GM21390 (cell line): ENCODE data around the gene PRKAR1B.

Experiments used
- ATAC-seq: cut with Tn5 transposase; IDR thresholded peaks from one replicate; pipeline ENCODE4 v1.9.1; 2021; ENCODE audit not compliant: unreplicated experiment

Gene PRKAR1B

DNA sequence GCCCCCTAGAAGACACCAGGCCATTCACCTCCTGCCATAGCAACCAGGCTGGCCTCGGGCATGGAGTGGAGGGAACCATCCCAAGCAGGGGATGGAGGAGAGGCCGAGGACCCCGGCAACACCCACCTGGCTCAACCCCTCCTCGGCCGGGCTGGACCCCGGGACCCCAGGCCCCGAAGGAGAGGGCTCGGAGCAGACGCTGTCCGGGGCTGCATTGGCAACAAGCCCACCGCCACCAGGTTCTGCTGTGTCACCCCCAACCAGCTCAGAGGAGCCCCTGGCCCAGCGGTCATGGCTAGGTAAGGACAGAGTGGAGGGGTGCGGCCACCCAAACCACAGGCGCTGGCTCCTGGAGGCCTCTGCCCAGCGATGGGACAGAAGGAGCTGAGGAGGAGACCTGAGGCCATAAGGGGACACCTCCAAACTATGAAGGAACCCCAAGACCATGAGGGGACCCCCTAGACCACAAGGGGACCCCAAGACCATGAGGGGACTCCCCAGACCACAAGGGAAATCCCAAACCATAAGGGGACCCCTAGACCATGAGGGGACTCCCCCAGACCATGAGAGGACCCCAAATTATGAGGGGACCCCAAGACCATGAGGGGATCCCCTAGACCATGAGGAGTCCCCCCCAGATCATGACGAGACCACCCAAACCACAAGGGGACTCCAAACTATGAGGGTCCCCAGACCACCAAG lies 132.7 kb downstream of the PRKAR1B start:
- no peak for ATAC-seq

DNA sequence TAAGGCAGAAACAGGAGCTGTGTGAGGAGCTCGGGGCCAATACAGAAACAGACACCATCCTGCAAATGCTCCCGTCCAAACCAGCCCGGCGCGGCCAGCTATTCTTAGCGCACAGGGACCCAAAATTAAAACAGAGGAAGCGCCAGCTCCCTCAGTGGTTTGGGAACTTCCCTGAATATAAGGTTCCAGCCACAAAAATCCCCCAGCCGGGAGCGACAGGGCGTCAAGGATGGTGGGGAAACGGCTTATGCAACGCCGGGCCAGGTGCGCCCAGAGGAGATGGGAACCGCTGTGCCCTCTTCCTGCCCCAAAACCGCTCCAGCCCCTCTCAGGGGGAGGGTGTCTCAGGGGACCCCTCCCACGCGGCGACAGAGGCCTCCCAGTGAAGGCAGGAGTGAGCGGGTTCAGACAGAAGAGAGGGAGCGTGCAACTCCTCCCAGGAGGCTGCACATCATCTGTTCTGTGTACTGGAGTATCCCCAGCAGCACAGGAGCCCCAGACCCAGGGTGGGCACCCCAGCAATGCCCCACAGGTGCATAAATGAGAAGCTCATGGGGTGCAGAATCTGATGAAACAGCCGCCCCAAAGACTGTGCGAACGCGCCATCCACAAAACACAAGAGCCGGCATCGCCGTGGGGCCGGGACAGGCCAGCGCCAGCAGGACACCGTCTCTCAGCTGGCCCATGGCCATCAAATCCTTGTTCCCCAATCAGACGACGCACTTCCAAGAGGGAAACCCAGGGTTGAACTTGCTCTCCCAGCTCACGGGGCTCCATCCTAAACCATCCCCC lies 133.6 kb downstream of the PRKAR1B start:
- ATAC-seq, result no peak

GRCh38 chr7:591856-592628 lies 135.0 kb downstream of the PRKAR1B start:
- no peak for ATAC-seq

DNA sequence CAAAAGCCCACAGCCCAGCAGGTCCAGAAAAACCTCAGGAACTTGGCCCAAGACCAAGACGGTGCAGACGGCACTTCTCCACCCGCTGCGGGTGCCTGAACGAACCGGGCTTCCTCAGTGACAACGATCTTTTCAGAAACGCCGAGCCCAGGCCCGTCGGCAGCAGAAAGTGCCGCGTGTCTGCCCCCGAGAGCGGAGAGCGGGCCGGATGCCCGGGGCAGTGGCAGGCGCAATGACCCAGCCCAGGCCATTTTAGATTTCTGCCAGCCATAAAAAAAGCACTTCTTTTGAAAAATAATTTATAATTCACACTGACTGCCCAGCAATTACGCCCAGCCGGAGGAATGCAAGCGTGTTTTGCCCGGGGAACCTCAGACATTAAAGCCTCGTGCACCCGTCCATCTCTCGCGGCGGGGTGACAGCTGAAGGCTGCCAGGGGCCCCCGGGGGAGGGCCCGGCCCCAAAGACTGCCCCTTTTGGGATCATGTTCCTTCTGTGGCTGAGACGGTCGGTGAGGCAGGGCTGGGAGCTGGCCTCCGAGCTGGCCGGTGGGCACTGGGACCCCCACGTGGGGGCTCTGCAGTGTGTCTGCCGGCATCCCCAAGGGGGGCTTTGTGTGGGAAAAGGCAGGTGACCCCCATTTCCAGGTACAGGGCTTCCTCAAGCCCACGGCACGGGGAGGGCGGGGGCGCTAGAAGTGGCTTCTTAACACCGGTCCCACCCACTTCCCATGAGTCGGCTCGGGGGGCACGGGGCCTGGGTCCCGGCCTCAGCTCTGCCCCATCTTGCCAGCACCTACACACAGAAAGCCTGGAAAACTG lies 136.1 kb downstream of the PRKAR1B start:
- no peak for ATAC-seq

GRCh38 chr7:589781-590575 lies 137.1 kb downstream of the PRKAR1B start:
- ATAC-seq, result no peak

DNA sequence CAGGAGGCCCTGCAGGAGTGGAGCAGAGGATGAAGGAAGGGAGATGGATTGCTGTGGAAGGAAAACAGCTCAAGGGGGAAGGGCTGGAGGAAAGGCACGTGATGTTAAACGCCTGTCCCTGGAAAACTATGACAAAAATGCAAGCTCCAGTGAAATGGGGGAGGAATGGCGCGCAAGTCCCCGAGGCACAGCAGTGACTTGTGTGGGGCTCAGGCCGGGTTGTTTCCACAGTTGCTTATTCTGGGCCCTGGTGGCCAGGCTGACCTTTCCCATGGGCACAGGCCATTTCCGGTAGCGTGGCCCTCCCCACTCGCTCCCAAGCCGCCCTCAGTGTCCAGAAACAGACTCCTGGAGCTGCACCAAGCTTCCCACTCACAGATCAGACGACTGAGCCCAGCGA lies 139.3 kb downstream of the PRKAR1B start:
- no peak for ATAC-seq

GRCh38 chr7:586494-586893 lies 140.6 kb downstream of the PRKAR1B start:
- no peak for ATAC-seq

GRCh38 chr7:585873-586272 lies 141.2 kb downstream of the PRKAR1B start:
- no peak for ATAC-seq

DNA sequence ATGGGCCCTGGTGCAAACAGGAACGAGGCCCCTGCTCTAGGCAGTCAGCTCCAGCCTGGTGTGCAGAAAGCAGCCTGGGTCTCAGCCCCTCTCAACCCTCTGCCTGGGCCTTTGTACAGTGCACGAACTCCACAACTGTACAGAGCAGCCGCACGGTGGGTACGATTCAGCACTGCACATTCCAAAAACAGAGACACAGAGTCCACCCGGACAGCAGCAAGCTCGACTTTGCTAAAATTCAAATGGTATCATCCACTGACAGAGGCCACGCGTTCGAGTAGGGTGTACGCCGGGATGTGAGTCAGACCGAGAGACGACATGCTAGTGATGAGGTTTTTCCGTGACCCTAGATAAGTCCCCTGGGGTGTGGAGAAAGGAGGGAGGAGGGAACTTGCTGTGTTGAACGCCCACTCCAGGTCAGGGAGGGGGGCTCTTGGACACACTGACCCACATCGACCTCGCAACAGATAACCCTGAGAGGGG lies 141.8 kb downstream of the PRKAR1B start:
- ATAC-seq, result no peak

GRCh38 chr7:584820-585219 lies 142.3 kb downstream of the PRKAR1B start:
- ATAC-seq, result no peak

- ATAC-seq, result no peak
These were observed 143.0 kb downstream of the PRKAR1B start for GRCh38 chr7:584122-584465.

DNA sequence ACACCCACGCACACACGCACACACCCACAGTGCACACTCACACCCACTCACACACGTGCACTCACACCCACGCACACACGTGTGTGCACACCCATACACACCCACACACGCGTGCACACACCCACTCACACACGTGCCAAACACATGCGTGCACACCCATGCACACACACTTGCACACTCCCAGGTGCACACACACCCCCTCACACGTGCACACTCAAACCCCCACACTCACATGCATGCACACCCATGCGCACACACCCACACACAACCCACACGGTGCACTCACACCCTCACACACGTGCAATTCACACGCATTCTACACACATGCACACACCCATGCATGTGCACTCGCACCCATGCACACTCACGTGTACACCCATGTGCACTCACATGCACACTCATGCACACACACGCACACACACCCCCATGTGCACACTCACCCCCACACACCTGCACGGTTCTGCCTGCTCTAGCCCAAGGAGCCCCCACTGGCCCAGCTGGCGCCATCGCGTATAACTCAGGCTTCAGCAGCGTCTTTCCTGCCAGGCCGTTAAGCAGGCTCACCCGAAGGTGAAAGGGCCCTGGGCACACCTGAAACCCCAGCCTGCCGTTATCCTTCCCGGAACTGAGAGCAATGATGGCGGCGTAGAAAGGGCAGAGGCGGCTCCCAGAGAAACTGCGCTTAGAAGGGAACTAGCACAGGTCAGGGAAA lies 143.5 kb downstream of the PRKAR1B start:
- no peak for ATAC-seq

DNA sequence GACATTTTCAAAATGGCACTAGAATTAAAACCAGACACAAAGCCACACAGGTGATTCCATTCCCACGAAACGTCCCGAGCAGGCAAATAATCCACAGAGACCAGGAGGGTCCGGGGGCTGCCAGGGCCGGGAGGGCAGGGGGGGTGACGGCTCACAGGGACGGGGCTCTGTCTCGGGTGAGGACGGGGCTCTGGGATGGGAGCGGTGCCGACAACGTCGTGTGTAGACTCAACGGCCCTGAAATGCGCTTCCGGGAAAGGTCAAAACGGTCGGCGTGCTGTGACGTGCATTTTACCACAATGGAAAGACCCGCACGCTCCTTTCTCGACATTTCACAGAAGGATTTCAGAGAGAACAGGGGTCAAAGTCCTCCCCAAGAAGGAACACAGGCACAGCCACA lies 144.2 kb downstream of the PRKAR1B start:
- no peak for ATAC-seq

- ATAC-seq, result no peak
These were observed 144.8 kb downstream of the PRKAR1B start for GRCh38 chr7:582081-582835.

DNA sequence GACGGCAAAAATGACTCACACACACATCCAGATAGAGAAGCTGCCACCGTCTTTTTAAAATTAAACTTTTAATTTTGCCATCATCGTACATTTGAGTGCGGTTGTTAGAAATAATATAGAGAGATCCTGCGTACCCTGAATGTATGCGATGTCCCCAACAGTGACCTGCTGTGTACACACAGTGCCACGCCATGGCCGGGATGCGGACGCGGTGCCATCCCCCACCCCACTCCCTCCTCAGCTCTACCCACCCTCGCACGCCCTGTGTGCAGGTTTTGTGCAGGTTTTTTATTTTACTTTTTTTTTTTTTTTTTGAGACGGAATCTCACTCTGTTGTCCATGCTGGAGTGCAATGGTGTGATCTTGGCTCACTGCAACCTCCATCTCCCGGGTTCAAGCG lies 148.7 kb downstream of the PRKAR1B start:
- ATAC-seq, result no peak

DNA sequence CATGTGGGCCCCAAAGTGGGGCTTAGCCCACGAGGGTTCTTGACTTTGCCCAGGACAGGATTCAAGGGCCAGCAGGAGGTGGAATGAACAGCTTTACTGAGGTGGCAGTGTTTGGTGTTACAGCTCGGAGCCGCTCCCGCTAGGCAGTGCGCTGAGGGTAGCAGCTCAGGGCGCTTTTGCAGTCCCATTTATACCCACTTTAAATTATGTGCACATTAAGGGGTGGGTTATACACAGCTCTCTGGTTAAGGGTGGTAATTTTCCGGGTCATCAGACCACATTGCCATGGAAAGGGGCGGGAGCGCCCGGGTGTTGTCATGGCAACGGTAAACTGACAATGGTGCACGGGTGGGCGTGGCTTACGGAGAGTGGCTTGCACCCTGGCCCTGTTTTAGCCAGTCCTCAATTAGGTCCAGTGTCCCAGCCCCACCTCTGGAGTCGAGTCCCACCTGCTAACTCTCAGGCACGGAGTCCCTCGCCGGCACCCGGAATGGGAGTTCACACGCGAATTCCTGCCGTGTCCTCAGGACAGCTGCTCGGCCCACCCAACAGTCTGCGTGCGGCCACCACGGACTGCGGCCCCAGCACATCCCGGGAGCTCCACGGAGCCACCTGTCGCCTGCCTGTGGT lies 149.2 kb downstream of the PRKAR1B start:
- ATAC-seq, result no peak

DNA sequence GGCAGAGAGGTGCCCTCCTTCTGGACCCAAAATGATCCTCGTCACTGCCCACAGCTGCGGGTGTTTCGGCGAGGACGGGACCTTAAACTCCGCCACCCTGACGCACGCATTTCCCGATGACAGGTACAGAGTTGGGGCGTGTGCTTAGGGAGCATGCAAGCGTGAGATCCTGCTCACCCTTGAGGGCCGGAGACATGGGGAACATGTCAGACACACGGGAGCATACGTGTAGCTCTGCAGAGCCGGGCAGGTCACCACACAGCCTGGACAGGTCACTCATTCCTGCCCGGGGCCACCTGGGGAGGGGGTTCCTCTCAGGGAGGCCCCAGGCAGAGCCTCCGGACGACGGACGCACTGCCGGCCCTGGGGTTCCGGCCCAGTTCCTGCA lies 149.8 kb downstream of the PRKAR1B start:
- ATAC-seq, result no peak

GRCh38 chr7:576524-577277 lies 150.4 kb downstream of the PRKAR1B start:
- ATAC-seq, result no peak
